GM18508 (cell line): Measurements from ENCODE around the gene AP2B1.

ENCODE experiments used
- ATAC-seq: cut with Tn5 transposase; IDR thresholded peaks from one replicate; pipeline ENCODE4 v1.9.1; 2021; ENCODE audit warnings: moderate number of reproducible peaks; ENCODE audit not compliant: insufficient read depth, unreplicated experiment

Gene AP2B1

DNA sequence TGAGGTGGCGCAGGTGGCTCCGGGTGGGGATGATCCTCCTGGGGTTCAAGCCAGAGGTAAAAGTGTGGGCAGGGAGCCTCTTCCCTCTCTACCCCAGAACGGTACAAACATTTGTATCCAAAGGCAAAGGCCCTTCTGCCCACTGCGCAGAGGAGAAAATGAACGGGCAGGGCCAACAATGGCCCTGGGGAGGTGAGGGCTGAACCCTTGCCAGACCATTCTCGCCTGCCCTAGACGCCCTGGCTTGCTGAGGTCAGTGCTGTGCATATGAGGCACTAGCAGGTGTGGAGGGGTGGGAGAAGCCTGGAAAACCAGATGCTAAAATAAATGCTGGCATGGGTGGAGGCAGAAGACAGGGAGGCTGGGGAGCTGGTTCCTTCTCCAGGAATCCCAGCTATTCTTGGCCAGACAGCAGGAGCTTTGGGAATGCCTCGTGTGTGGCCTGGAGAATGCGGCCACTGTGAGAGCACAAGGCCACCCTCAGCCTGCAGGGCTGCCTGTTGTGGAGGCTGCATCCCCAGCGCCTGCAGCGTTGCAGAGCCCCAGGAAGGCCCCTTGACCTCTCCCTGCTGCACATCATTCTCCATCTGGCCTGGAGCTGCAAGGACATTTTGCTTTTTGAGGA is 178.1 kb downstream of the AP2B1 start:
- ATAC-seq = no peak

DNA sequence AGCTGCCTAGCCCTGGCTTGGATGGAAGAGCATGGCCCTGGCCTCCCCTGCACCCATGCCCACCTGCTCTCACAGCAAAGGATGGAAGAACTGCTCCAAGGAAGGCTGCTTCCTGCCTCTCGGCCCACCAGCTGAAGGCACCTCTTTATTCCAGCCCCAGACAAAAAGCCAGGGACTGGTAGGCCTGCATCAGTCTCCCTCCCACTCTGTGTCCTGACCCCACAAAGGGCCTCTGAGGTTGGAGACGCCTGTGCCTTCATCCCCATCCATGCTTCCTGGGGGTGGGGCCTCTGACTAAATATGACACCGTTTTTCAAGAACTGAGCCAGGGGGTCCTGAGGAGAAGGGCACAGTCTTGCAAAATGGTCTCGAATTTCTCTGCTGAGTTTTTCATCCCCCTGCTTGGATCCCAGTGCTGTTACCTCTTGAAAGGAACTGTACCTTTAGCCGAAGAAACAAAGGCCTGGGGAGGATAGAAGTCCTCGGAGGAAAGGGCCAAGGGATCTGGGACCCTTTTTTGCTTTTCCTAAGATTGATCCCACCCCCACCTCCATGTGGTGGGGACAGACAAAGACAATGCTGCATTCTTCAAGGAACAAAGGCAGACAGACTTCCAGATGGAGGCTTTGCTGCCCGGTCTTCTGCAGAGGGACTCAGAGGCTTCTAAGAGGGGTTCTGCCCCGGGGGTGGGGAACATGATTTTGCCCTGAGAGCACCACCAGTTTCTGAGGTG is 178.8 kb downstream of the AP2B1 start:
- no peak for ATAC-seq

DNA sequence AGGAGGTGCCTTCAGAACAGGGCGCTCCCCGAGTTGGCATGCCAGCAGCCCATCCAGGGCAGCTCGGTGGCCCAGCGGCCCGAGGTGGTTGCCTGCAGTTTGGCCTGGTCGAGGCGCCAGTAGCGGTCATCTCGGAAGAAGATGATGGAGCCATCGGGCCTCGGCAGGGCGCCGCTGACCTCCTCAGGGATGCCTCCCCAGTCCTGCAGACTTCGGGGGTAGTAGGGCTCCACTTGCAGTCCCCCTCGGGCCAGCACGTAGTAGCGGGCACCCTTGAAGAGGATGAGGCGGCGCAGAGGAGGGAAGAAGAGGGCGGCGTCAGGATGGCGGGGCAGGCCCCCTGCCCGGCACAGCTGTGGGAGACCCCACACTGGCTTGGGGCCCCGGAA is 179.4 kb downstream of the AP2B1 start:
- no peak for ATAC-seq

DNA sequence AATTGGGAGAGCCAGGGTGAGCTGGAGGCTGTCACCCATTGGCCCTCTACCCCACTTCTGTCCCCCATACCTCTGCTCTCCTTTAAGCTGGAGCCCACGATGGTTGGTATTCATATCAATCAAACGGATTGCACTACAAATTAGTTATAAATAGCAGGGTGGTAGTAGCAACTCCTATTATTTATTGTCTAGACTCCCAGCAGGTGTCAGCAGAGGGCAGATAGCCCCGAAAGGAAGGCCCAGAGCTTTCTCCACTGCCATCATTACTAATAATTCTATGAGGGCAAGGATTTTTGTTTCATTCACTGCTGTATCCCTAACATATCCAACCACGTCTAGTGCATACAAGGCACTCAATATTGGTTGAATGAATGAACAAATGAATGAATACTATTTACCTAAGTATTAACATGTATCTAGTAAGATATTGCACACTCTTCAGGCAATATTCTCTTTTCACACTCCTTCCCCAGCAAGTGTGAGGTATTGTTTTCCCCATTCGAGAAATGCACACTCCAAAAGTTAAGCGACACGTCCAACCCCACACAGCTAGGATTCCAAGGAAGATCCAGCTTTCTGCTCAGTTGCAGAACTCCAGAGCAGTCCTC is 179.9 kb downstream of the AP2B1 start:
- no peak for ATAC-seq

DNA sequence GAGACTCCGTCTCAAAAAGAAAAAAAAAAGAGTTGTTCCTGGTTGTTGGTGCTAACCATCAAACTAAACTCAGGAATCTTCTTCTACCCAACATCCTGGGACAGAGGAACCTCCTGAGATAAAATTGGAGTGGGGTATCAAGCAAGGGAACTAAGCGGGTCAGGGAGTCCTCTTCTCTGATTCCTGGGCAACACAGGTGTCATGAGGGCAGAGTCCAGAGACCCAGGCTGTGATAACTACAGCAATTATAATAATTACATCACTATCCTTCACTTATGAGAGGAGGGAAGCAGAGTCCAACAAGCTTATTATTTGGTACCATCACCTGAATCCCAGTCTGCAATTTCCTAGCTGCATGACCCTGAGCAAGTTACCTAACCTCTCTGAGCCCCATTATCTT is 181.7 kb downstream of the AP2B1 start:
- no peak for ATAC-seq

DNA sequence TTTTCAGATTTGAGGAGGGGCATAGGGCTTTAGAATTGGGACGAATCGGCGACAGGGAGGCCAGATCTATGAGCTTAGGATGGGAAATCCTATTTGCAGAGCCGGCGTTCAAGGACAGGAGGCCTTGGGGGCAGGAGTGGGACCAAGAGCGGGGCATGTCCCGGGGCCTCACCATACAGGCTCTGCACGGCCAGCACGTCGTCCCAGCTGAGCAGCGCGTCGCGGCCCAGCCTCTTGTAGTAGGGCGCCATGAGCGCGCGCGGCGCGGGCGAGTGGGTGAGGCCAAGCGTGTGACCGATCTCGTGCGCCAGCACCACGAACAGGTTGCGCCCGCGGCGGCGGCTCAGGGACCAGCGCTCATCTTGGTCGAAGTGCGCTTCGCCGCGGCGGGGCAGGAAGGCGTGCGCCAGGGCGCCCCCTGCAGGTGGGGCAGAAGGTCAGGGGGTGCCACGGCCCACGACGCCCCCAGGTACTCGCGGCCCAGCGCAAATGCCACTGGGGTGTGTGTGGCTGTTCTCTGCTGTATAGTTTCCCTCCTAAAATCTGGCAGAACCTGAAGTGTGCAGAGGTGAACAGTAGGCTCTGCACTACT is 182.9 kb downstream of the AP2B1 start:
- ATAC-seq = no peak

DNA sequence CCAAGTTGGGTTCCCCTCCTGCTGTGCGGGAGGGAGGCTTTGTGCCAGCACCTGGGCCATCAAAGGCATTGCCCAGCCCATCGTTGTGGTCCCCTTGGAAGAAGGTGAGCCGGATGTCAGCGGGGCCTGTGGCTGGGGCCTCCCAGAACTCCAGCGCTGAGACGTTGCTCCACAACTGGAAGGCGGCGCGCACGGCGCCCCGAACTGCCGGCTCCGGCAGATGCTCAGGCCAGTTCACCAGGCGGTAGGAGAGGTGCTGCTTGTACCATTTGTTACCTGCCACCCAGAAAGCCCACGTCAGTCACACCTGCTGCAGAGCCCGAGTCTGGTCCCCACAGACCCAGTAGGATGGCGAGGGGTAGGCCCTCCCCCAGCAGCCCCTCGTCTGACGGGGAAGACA is 186.0 kb downstream of the AP2B1 start:
- ATAC-seq = no peak

DNA sequence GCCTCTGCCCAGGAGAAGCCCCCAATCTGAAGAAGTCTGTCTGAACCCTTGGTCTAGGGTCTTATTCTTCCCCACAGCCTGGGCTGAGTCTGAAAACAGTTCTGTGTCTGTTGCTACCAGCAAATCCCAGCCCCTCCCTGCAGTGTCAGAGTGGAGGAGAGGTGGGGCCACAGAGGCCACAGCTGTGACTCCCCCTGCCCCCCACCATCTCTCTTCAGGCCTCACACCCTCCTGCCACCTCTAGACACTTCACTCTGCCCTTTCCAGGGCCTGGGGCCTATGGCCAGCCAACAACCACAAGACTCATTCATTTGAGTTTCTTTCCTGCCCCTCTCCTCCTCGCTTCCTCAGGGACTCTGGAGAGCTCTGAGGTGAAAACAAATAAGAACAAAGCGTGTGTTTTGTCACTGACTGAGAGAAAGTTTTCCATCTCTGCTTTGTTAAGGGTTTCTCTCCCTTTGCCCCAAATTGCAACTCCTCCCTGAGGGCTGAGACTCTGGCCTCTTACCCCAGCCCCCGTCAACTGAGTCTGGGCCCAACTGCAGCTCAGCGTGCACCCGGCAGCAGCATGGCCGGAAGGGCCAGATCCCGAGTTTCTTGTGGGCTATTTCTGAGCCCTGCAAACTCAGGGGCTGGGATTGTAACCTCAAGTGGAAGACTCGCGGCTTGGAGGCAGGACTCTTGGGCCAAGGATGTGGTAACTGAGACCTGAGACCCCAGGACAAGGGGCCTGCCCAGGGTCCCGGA is 186.7 kb downstream of the AP2B1 start:
- no peak for ATAC-seq

DNA sequence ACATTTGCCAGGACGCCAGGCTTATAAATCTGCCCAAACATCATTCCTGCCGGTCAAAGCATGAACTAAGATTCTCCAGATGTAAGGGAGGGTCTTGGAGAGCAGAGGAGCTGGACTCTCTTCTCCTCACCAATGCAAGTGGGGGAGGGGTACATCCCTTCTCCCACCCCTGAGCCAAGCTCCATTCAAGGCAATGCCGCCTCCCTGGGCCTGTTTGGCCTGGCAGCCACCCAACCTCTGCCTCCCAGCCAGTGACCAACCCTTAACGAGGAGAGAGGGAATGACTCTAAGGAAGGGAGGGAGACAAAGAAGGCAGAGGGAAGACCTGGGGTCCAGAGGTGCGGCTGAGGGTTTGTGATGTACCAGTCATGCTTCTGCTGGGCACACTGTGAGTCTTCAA is 187.4 kb downstream of the AP2B1 start:
- ATAC-seq = no peak

DNA sequence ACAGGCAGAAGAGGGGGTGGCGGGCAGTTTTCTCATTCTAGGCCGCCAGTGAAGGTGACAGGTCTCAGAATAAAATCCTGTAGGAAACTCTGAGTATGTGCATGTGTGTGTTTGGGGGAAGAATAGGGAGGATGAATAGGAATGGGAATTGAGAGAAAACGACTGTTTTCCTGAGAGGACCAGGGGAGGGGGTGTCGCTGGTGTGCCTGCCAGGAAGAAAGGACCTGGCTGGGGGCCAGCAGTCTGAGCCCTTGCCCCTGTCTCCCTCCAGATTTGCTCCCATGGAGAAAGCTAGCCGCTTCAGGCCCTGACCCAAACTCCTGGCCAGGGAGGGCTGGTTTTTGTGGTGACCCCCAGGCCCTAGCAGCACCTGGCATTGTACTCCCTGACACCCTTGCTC is 187.9 kb downstream of the AP2B1 start:
- no peak for ATAC-seq

DNA sequence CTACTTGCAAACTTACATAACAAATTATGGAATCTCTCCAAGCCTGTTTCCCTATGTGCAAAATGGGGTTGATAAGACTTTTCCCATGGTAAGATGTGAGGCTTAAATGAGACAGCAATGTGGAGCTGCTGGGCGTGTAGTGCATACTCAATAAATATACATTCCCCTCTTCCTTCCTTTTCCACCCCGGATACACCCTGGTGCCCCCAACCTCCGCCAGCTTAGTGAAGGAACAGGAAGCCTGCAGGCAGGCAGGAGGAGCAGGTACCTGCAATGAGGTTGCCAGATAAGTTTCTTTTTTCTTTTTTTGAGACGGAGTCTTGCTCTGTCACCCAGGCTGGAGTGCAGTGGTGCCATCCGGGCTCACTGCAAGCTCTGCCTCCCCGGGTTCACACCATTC is 188.5 kb downstream of the AP2B1 start:
- ATAC-seq = no peak
